SK-N-SH (cell line): ENCODE measurements around the gene SPSB3.

ENCODE experiments used
- EZH2phosphoT487 ChIP-seq: fragments of 200-600 bp; sonication (generic); IDR thresholded peaks from 2 replicates; pipeline ENCODE4 v1.6.1; 2017; ENCODE audit warnings: low read depth, mixed run types, mild to moderate bottlenecking, antibody characterized with exemption, moderate library complexity, borderline replicate concordance
- FOXM1 ChIP-seq: IDR thresholded peaks from 2 replicates; pipeline ENCODE4 v1.4.0; 2012; ENCODE audit warnings: low read depth, mild to moderate bottlenecking
- GABPA ChIP-seq: IDR thresholded peaks from 2 replicates; pipeline ENCODE4 v1.4.0; 2012; ENCODE audit warnings: low read depth, mild to moderate bottlenecking
- MEF2A ChIP-seq: IDR thresholded peaks from 2 replicates; pipeline ENCODE4 v1.4.0; 2012; ENCODE audit warnings: low read depth, borderline replicate concordance
- NFIC ChIP-seq: IDR thresholded peaks from 2 replicates; pipeline ENCODE4 v1.4.0; 2012; ENCODE audit warnings: borderline replicate concordance
- RAD21 ChIP-seq: IDR thresholded peaks from 2 replicates; pipeline ENCODE4 v1.6.1; 2012; ENCODE audit warnings: mild to moderate bottlenecking, low read length
- RCOR1 ChIP-seq: fragments of 150-350 bp; IDR thresholded peaks from 2 replicates; pipeline ENCODE4 v1.6.1; 2017; ENCODE audit warnings: antibody characterized with exemption, low read length
- SIN3A ChIP-seq: IDR thresholded peaks from 2 replicates; pipeline ENCODE4 v1.6.1; 2012; ENCODE audit warnings: low read depth, mild to moderate bottlenecking, low read length, moderate library complexity, borderline replicate concordance
- TF ChIP-seq, protein P1 (sequence below): fragments of 200-600 bp; sonication (generic); IDR thresholded peaks from 2 replicates; pipeline ENCODE4 v1.6.1; 2017; ENCODE audit warnings: antibody characterized with exemption, mild to moderate bottlenecking, moderate library complexity
- TF ChIP-seq, protein P2 (sequence below): IDR thresholded peaks from 2 replicates; pipeline ENCODE4 v1.4.0; 2012; ENCODE audit warnings: low read depth, borderline replicate concordance
- TF ChIP-seq, protein P3 (sequence below): IDR thresholded peaks from 2 replicates; pipeline ENCODE4 v1.4.0; 2012; ENCODE audit warnings: low read depth
- TF ChIP-seq, protein P4 (sequence below): fragments of 150-350 bp; IDR thresholded peaks from 2 replicates; pipeline ENCODE4 v1.6.1; 2017; ENCODE audit warnings: antibody characterized with exemption, low read length, low read depth, borderline replicate concordance

DNA sequence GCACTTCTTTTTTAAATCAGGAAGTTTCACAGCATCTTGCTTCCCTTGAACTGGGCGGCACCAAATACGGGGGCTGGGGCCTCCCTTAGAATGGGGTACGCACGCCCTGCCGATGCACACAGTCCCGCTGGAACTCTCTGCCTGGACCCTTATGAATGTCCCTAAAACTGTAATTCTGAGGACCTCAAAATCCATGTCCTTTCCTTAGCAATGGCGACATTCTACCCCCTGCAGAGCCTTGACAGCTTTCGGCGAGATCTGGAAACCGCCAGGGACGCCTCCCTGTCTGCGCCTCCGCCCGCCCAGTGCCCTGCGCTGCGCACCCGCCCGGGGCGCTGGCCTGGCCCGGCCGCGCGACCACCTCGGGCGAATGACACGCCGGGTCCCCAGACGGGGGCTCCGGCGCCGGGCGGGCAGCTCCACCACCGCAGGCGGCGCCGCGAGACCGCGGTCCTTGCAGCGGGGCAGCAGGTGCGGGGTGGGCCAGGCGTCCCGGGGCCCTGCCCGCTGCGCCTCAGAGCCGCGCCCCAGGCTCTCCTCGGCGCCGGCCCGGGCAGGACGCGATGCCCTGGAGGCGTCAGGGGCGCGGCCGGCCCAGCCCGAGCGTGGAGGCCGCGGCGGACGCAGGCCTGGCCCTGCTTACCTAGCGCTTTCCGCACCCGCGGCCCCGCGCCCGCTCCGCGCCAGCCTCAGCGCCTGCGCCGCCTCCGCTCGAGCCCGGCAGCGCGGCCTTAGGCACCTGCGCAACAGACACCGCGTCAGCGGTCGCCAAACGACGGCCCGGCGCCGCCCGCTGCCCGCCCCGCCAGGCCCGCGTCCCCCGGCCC lies 43.7 kb upstream of the SPSB3 start:
- no peak for TF ChIP-seq GABPA
- TF ChIP-seq, protein P1, sequence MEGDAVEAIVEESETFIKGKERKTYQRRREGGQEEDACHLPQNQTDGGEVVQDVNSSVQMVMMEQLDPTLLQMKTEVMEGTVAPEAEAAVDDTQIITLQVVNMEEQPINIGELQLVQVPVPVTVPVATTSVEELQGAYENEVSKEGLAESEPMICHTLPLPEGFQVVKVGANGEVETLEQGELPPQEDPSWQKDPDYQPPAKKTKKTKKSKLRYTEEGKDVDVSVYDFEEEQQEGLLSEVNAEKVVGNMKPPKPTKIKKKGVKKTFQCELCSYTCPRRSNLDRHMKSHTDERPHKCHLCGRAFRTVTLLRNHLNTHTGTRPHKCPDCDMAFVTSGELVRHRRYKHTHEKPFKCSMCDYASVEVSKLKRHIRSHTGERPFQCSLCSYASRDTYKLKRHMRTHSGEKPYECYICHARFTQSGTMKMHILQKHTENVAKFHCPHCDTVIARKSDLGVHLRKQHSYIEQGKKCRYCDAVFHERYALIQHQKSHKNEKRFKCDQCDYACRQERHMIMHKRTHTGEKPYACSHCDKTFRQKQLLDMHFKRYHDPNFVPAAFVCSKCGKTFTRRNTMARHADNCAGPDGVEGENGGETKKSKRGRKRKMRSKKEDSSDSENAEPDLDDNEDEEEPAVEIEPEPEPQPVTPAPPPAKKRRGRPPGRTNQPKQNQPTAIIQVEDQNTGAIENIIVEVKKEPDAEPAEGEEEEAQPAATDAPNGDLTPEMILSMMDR: no peak
- TF ChIP-seq, protein P2, sequence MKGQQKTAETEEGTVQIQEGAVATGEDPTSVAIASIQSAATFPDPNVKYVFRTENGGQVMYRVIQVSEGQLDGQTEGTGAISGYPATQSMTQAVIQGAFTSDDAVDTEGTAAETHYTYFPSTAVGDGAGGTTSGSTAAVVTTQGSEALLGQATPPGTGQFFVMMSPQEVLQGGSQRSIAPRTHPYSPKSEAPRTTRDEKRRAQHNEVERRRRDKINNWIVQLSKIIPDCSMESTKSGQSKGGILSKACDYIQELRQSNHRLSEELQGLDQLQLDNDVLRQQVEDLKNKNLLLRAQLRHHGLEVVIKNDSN: no peak
- no peak for TF ChIP-seq MEF2A
- no peak for TF ChIP-seq FOXM1
- no peak for TF ChIP-seq RAD21
- TF ChIP-seq SIN3A: no peak
- TF ChIP-seq, protein P3, sequence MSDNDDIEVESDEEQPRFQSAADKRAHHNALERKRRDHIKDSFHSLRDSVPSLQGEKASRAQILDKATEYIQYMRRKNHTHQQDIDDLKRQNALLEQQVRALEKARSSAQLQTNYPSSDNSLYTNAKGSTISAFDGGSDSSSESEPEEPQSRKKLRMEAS: no peak
- no peak for TF ChIP-seq NFIC
- no peak for TF ChIP-seq EZH2phosphoT487
- TF ChIP-seq RCOR1: no peak
- TF ChIP-seq, protein P4, sequence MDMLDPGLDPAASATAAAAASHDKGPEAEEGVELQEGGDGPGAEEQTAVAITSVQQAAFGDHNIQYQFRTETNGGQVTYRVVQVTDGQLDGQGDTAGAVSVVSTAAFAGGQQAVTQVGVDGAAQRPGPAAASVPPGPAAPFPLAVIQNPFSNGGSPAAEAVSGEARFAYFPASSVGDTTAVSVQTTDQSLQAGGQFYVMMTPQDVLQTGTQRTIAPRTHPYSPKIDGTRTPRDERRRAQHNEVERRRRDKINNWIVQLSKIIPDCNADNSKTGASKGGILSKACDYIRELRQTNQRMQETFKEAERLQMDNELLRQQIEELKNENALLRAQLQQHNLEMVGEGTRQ: no peak
